DMS 273 treated with DMSO at 0.1 percent for 48 hours (cell line): Measurements from ENCODE around the gene S1PR4.
"Not testable (repeated sequence)": the region's sequence is repeated elsewhere in the genome, so short reads cannot be mapped to it uniquely, and the experiment has no call there.

Experiments
- DNase-seq: peaks from one replicate; lab custom pipeline; 2025; lab: John Stamatoyannopoulos, UW

Gene S1PR4

DNA sequence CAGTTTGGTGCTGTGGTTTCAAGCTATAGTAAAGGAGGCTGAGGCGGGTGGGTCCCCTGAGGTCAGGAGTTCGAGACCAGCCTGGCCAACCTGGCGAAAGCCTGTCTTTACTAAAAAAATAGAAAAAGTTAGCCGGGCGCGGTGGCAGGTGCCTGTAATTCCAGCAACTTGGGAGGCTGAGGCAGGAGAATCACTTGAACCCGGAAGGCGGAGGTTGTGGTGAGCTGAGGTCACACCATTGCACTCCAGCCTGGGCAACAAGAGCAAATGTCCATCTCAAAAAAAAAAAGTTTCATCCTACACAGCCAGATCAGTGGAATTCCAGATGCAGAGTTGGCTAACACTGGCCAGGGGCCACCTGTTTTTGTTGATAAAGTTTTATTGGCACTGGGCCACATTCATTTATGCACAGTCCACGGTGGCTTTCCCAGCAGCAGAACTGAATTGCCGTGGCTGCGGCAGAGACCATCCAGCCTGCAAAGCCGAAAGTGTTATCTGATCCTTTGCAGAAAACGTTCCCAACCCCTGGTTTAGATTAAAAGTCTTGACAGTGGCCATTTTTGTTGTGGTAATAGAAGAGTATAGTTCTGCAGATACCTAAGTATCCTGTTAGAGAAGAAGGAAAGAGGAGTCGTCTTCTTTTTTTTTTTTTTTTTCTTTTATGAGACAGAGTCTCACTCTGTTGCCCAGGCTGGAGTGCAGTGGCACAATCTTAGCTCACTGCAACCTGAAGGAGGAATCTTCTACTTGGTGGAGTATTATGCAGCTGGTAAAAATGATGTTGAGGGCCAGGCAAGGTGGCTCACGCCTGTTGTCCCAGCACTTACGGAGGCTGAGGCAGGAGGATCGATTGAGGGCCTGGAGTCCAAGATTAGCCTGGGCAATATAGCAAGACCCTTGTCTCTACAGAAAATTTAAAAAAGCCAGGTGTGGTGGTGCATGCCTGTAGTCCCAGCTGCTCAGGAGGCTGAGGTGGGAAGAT is 15.8 kb downstream of the S1PR4 start:
- no peak for DNase-seq

DNA sequence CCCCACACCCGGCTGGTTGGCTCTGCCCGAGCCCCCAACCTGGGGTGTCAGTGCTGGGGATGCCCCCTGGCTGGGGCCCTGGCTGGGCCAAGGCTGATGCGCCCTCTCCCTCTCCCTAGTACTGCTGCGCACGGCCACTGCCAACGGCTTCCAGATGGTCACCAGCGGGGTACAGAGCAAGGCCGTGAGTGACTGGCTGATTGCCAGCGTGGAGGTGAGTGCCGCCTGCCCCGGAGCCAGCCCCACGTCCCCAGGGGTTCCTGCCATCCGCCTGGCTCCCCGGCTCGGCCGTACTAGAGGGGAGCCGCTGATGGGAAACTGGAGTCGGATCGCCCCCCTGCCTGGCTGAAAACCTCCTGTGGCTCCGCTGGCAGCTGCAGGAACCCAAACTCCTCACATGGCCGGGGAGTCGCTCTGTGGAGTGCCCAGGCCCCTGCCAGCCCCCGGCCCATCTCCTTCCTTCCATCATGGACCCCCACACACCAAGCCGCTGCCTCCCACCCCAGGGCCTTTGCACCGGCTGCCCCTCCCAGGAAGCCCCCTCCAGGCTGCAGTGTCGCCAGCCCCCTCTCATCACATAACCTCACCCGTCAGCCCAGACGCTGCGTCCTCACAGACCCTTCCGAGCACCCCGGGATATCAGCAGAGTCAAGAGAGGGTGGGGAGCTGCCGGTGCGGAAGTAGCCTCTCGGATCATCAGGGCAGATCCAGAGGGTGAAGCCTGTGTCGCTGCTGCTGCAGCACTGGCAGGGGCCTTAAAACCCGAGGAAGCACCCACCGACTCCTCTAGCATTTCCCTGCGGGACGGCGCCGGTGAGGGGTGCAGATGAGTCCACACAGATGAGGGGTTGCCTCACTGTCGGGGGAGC is 17.7 kb downstream of the S1PR4 start:
- peak; percentile 63 for DNase-seq

DNA sequence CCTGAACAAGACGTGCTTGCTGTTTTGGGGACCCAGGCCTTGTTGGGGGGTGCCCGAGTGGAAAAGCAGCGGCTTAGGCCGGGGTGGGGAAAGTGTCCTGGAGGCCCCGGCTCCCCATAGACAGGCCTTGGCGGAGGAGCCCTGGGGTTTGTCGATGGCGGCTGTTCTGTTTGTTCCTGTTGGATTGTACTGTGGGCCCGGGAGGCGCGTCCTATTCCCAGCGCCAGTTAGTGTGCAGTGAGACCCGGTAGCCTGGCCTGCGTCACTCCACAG is 18.3 kb downstream of the S1PR4 start:
- no peak for DNase-seq

DNA sequence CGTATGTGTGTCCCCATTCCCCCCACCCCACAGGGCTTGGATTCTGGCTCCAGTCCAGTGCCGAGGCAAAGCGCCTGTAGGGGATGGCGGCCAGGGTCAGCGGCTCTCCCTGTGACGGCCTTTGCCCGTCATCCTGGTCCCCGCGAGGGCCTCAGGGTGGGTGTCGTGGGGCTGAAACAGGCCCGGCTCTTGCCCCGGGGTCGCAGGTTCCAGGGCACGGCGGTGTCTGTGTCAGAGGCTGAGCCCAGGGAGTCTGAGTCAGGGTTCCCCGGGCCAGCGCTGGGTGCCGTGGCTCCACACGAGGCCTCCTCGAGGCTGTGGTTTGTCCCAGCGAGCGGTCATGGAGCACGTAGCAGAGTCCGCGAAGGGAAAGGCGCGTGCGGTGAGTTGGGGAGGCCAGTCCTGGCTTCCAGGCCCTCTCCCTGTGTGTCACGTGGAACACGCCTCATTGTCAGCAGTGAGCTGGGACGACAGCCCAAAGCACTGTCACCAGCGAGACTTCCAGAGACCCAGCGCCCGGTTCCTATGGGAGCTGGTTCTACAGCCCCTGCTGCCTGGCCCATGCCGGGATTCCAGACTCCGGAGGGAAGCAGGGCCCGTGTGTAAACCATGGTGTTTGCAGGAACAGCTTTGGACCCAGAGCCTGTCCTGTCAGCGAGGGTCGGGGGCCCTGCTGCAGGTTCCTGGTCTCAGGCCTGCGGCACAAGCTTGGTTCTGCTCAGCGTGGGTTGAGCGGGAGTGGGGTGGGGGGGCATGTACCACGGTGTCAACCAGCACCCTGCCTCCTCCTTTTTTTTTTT is 20.5 kb downstream of the S1PR4 start:
- DNase-seq: no peak

DNA sequence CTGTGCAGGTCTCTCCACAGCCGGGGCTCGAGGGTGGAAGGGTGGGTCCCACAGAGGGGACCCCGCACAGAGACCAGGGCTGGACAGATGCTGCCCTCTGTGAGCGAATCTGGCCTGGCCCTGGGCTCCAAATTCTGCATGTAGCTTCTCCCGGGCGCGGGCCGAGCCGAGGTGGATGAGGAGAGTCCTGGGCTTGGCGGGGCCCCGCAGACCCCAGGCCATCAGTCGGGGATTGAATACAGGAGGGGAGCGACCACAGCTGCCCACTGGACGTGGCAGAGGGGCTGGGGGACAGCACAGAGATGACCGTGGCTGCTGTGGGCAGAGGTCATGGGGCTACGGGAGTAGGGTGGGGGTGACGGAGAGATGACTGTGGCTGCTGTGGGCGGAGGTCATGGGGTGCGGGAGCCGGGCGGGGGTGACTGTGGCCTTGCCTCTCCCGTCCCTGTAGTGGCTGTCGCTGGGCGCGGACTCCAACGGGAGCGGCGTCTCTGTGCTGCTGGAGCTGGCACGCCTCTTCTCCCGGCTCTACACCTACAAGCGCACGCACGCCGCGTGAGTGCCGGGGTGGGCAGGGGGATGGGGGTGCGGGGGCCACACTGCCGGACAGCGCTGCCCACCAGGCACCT is 22.6 kb downstream of the S1PR4 start:
- no peak for DNase-seq

DNA sequence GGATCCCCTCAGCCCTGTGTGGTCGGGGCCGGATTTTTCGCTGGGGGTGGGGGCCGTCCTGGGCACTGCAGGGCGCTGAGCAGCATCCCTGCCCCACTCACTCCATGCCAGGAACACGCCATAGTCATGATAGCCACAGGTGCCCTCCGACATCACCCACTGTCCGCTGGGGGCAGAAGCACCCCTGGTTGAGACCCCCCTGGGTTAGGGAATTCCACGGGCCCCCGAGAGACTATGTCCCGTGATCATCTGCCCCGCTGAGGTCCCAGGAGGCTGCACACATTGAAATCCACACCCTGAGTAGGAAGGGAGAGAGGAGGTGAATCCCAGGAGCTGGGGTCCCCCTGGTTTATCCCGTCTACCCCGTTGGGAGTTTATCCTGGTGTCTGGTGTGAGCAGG is 23.3 kb downstream of the S1PR4 start:
- DNase-seq: no peak

DNA sequence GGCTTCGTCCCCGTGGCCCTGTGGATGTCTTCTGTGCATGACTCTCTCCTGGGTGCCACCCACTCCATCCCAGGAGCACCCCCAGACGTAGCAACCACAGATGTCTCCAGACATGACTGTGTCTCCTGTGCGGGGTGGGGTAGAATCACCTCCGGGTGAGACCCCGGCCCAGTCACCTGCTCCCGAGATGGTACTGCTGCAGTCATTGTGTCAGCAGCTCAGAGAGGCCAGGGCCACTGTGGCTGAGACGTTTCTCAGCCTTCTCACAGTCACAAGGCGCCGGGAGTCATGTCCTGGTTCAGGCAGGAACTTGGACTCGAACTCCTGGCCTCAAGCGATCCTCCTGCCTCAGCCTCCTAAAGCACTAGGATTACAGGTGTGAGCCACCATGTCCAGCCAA is 23.8 kb downstream of the S1PR4 start:
- no peak for DNase-seq

DNA sequence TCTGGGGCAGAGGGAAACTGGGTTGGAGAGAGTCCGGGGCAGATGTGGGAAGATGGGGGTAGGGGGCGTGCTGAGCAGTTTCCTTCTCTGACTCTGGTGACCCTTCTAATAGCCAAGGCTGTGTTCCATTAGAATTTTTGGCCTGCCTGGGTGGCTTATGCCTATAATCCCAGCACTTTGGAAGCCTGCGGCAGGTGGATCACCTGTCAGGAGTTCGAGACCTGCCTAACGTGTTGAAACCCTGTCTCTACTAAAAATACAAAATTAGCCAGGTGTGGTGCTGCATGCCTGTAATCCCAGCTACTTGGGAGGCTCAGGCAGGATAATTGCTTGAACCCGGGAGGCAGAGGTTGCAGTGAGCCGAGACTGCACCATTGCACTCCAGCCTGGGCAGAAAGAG is 24.3 kb downstream of the S1PR4 start:
- not testable (repeated sequence) for DNase-seq

DNA sequence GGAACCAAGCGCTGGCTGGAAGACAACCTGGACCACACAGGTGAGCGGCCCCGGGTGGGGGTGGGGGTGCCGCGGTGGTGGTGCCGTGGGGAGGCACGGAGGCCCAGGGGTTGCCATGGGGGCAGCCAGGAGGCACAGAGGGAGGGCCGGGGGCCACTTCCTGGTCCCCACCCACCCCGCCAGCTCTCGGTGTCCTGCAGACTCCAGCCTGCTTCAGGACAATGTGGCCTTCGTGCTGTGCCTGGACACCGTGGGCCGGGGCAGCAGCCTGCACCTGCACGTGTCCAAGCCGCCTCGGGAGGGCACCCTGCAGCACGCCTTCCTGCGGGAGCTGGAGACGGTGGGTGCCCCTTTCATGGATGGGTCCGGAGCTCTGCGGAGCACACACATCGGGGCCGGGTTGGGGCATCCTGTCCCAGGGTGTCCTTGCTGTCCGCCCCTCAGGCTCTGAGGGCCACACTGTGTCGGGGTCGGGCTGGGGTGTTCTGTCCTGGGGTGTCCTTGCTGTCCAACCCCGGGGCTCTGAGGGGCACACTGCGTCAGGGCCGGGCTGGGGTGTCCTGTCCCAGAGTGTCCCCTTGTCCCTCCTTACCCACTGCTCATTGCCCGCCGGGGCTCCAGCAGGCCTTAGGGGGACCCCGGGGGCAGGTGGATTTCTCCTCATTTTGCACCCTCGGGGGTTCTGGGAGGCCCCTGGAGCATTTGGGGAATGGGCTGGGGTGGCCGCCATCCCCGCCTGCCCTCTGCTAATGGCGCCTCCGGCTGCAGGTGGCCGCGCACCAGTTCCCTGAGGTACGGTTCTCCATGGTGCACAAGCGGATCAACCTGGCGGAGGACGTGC is 25.5 kb downstream of the S1PR4 start:
- no peak for DNase-seq

DNA sequence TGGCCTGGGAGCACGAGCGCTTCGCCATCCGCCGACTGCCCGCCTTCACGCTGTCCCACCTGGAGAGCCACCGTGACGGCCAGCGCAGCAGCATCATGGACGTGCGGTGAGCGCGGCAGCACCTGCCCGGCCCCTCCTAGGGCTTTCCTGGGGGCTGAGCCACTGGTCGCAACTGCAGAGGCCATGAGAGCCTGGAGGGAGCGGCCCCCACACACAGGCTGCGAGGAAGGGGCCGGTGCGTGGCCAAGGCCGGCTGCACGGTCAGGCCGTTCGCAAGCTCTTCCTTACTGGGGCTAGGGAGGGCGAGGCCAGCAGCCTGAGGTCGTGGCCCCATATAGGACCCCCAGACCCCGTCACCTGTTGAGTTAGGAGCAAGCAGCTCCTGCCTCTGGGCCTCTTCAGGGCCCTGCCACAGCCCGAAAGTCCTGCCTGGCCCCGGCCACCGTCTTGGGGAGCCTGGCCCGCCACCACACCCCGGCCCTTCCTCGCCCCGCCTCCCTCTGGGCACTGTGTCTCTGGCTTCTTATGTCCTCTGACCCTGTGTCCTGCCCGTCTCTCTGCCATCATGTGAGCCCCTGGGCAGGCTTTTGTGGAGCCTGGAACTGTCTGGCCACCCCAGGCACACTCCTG is 26.2 kb downstream of the S1PR4 start:
- no peak for DNase-seq

DNA sequence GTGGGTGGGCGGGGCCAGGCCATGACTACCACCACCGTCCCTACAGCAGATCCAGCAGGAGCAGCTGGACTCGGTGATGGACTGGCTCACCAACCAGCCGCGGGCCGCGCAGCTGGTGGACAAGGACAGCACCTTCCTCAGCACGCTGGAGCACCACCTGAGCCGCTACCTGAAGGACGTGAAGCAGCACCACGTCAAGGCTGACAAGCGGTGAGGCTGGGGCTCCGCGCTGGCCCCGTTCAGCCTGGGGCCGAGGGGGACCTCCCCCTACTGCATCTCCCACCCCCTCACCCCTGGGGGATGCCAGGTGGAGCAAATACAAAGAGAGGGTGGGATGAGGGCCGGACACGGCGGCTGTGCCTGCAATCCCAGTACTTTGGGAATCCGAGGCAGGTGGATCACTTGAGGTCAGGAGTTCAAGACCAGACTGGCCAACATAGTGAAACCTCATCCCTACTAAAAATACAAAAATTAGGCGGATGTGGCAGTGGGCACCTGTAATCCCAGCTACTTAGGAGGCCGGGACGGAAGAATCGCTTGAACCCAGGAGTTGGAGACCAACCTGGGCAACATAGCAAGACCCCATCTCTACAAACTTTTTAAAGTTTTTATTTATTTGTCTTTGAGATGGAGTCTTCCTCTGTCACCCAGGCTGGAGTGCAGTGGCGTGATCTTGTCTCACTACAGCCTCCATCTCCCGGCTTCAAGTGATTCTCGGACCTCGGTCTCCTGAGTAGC is 27.8 kb downstream of the S1PR4 start:
- no peak for DNase-seq

DNA sequence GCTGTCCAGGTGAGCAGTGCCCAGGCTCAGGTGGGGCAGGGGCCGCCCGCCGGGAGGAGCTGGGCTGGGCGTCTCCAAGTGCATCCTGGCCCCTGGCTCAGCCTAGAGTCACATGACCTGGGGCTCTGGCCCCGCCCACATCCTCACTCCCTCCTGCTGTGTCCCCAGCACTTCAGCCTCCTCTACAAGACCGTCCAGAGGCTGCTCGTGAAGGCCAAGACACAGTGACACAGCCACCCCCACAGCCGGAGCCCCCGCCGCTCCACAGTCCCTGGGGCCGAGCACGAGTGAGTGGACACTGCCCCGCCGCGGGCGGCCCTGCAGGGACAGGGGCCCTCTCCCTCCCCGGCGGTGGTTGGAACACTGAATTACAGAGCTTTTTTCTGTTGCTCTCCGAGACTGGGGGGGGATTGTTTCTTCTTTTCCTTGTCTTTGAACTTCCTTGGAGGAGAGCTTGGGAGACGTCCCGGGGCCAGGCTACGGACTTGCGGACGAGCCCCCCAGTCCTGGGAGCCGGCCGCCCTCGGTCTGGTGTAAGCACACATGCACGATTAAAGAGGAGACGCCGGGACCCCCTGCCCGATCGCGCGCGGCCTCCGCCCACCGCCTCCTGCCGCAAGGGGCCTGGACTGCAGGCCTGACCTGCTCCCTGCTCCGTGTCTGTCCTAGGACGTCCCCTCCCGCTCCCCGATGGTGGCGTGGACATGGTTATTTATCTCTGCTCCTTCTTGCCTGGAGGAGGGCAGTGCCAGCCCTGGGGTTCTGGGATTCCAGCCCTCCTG is 29.1 kb downstream of the S1PR4 start:
- no peak for DNase-seq

DNA sequence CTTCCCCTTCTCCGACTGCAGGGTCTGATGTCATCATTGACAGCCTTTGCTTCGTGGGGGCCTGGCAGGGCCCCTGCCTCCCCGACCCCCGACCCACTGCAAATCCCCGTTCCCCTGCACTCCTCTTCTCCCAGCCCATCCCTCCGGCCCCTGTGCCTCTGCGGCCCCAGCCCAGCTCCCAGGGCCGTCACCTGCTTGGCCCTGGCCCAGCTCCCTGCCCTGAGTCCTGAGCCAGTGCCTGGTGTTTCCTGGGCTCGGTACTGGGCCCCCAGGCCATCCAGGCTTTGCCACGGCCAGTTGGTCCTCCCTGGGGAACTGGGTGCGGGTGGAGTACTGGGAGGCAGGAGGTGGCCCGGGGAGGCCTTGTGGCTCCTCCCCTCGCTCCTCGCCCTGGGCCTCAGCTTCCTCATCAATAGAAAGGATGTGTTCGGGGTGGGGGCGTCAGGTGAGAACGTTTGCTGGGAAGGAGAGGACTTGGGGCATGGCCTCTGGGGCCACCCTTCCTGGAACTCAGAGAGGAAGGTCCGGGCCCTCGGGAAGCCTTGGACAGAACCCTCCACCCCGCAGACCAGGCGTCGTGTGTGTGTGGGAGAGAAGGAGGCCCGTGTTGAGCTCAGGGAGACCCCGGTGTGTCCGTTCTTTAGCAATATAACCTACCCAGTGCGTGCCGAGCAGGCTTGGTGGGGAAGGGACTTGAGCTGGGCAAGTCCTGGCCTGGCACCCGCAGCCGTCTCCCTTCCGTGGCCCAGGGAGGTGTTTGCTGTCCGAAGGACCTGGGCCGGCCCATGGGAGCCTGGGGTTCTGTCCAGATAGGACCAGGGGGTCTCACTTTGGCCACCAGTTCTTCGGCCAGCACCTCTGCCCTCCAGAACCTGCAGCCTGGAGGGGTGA is 30.0 kb downstream of the S1PR4 start:
- DNase-seq: no peak

DNA sequence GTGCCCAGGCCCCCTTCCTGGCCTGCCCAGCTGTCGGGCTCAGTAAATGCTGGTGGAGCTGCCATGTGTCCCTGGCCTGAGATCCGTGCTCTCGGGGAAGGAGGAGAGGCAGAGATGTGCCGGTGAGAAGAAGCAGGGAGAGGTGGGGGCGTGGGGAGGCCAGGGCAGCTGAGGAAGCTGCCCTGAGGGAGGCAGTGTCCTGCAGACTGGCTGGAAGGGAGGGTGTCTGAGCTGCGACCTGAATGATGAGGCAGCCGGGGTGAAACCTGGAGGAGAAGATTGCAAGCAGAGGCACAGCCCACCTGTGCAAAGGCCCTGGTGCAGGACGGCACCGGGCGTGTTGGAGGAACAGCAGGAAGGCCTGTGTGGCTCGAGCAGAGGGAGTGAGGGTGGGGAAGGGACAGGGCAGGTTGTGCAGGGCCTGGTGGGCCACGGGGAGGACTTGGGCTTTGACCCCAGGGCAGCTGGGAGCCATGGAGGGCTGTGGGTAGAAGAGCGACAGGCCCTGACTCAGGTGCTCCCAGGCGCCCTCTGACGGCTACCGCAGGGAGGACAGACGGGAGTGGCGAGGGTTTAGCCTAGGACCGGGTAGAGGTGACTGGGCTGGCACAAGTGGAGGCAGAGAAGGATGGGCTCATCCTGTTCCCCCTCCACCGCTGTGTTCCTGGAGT is 31.9 kb downstream of the S1PR4 start:
- DNase-seq: no peak

DNA sequence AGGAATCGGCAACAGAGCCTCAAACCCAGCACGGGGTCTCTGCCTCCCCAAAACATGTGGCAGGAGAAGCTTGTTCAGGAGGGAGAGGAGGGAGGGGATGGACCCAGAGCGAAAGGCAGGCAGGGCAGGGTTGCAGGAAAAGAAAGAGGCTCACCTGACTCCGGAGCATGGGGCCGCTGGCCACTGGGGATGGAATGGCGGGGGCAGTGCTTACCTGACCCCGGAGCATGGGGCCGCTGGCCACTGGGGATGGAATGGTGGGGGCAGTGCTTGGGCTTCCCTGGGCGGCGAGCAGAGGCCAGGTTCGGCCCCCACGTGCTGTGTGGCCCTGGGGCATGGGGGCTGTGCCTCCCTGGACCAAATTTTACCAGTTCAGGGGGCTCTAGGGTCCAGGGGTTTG is 32.6 kb downstream of the S1PR4 start:
- no peak for DNase-seq

DNA sequence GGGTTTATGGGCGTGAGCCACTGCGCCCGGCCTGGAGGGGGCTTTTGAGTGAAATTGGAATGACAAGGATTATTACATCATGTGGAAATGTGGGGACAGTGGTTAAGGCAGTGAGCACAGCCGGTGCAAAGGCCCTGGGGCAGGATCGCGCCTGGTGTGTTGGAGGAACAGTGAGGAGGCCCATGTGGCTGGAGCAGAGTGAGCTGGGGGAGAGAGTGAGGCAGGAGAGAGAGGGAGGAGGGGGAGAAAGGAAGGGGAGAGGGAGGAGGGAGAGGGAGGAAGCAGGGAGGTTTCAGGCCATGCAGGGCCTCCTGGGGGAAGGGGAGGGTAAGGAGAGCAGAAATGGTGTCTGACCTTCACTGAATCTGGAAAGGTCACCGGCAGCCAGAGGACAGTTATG is 34.6 kb downstream of the S1PR4 start:
- DNase-seq: no peak

DNA sequence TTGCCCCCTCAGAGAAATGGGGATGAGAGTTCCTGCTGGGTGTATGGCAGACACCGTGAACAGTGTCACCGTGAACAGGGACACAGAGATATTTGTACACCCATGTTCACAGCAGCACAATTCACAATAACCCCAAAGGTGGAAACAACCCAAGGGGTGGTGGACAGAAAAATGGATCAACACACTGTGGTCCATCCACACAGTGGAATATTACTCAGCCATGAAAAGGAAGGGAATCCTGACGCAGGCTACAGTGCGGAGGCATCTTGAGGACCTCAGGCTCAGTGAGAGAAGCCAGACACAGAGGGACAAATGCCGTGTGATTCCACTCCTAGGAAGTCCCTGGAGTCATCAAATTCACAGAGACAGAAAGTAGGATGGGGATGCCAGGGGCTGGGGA is 38.3 kb downstream of the S1PR4 start:
- no peak for DNase-seq
